HCT116 (cell line): Measurements from ENCODE around the gene CS. TPM values are rescaled to one million over a fixed set of nuclear protein-coding genes. Genes with fewer than 3 reads are reported as not detected.

Experiments used
- ATAC-seq: fragments of 200-7000 bp; cut with Tn5 transposase; 2 replicates; pipeline ENCODE4 v1.9.1; 2020; ENCODE audit warnings: mild to moderate bottlenecking, moderate library complexity
- BruUV-seq: library from RNA; stranded (reverse); fragments of 400-500 nt; replicated peaks from 2 replicates; lab custom pipeline; 2021; lab: Mats Ljungman, UMichigan
- CTCF ChIA-PET: fragments of 300-600 bp; sonication (Branson Sonifier 250); formaldehyde crosslinking; loops from one replicate; lab custom pipeline; 2021; ENCODE audit warnings: antibody characterized with exemption; lab: Charles Lee
- POLR2A ChIA-PET: fragments of 300-600, 350-600 bp; sonication (Branson Sonifier 250); formaldehyde crosslinking; loops from one replicate; lab custom pipeline; 2021; ENCODE audit warnings: antibody characterized with exemption; lab: Charles Lee
- RAD21 ChIA-PET, 2 experiments: fragments of 300-600 bp; sonication (Branson Sonifier 250); formaldehyde crosslinking; loops; one replicate each; lab custom pipeline; 2023; ENCODE audit warnings: low total read pairs in 2 of 2; ENCODE audit not compliant: uncharacterized antibody in 2 of 2, unreplicated experiment in 2 of 2, low non-redundant PET in 1 of 2; lab: Charles Lee
- DNase-seq: peaks from one replicate; pipeline ENCODE4 v3.0.0-alpha.2; 2010; ENCODE audit warnings: low read depth, low spot score
- H2AFZ ChIP-seq: fragments of 200-600 bp; shearing (Covaris generic), sonication (generic); 2 replicates; pipeline ENCODE4 v1.6.1; 2017; ENCODE audit warnings: low read depth, mixed run types, mixed read lengths, antibody characterized with exemption, low read length; ENCODE audit not compliant: poor library complexity, severe bottlenecking
- H3K27ac ChIP-seq: 2 replicates; pipeline ENCODE4 v1.5.1; 2012; ENCODE audit warnings: low read depth, low read length
- H3K27me3 ChIP-seq: fragments of 200-600 bp; sonication (generic); 2 replicates; pipeline ENCODE4 v1.6.1; 2016; ENCODE audit warnings: mixed run types, low read length, mixed read lengths; ENCODE audit not compliant: insufficient read depth
- H3K36me3 ChIP-seq, 2 experiments: fragments of 200-500 bp in 1 of 2; fragments of 200-600 bp in 1 of 2; sonication (Bioruptor generic) in 1 of 2; sonication (generic) in 1 of 2; 2 replicates each; pipeline versions ENCODE4 v1.5.1 to v1.6.1; 2014 to 2016; ENCODE audit warnings: low read length in 2 of 2, inconsistent platforms in 1 of 2, mixed read lengths in 1 of 2, mixed run types in 1 of 2; ENCODE audit not compliant: insufficient read depth in 2 of 2, control insufficient read depth in 1 of 2
- H3K4me1 ChIP-seq, 2 experiments: fragments of 200-600 bp in 1 of 2; sonication (generic) in 1 of 2; 2 replicates each; pipeline versions ENCODE4 v1.5.1 to v1.6.1; 2012 to 2017; ENCODE audit warnings: low read length in 2 of 2, inconsistent platforms in 1 of 2, mild to moderate bottlenecking in 1 of 2, mixed read lengths in 1 of 2, mixed run types in 1 of 2, moderate library complexity in 1 of 2; ENCODE audit not compliant: insufficient read depth in 2 of 2, control insufficient read depth in 1 of 2
- H3K4me2 ChIP-seq: fragments of 200-600 bp; sonication (generic); 2 replicates; pipeline ENCODE4 v1.6.1; 2017; ENCODE audit warnings: mixed run types, low read length, mixed read lengths
- H3K4me3 ChIP-seq, 2 experiments: fragments of 200-600 bp in 1 of 2; sonication (generic) in 1 of 2; replicated peaks in 1 of 2; 2 replicates each; pipeline ENCODE4 v1.5.1; 2011 to 2016; ENCODE audit warnings: low read length in 2 of 2, control low read depth in 1 of 2, low read depth in 1 of 2, mild to moderate bottlenecking in 1 of 2, mixed read lengths in 1 of 2, mixed run types in 1 of 2
- H3K79me2 ChIP-seq: fragments of 200-600 bp; sonication (generic); 2 replicates; pipeline ENCODE4 v1.6.1; 2017; ENCODE audit warnings: mild to moderate bottlenecking, mixed run types, low read length, moderate library complexity, mixed read lengths; ENCODE audit not compliant: insufficient read depth
- H3K9ac ChIP-seq: fragments of 200-600 bp; sonication (generic); 2 replicates; pipeline ENCODE4 v1.6.1; 2016; ENCODE audit warnings: low read length, mixed read lengths
- H3K9me2 ChIP-seq: fragments of 200-600 bp; sonication (generic), shearing (Covaris generic); 2 replicates; pipeline ENCODE4 v1.6.1; 2017; ENCODE audit warnings: mixed run types, mild to moderate bottlenecking, moderate library complexity; ENCODE audit not compliant: insufficient read depth
- H3K9me3 ChIP-seq, 2 experiments: fragments of 200-500 bp in 1 of 2; fragments of 200-600 bp in 1 of 2; sonication (Bioruptor generic) in 1 of 2; sonication (generic) in 1 of 2; 2 replicates each; pipeline ENCODE4 v1.6.1; 2014 to 2017; ENCODE audit warnings: low read length in 2 of 2, mixed read lengths in 2 of 2, inconsistent platforms in 1 of 2, low read depth in 1 of 2, mild to moderate bottlenecking in 1 of 2, mixed run types in 1 of 2, moderate library complexity in 1 of 2; ENCODE audit not compliant: control insufficient read depth in 1 of 2, insufficient read depth in 1 of 2
- H4K20me1 ChIP-seq: fragments of 200-600 bp; sonication (generic), shearing (Covaris generic); 2 replicates; pipeline ENCODE4 v1.6.1; 2017; ENCODE audit warnings: mixed run types, mild to moderate bottlenecking, moderate library complexity; ENCODE audit not compliant: insufficient read depth
- CBX3 ChIP-seq: IDR thresholded peaks from 2 replicates; pipeline ENCODE4 v1.6.1; 2012; ENCODE audit warnings: low read depth
- CTCF ChIP-seq, 3 experiments: fragments of 200-600 bp in 1 of 3; sonication (generic) in 1 of 3; IDR thresholded peaks in 2 of 3; conservative IDR thresholded peaks in 1 of 3; 2 replicates each; pipeline ENCODE4 v1.5.1; 2012 to 2017; ENCODE audit warnings: low read depth in 2 of 3, low read length in 2 of 3, antibody characterized with exemption in 1 of 3, borderline replicate concordance in 1 of 3, control low read depth in 1 of 3, mild to moderate bottlenecking in 1 of 3, mixed read lengths in 1 of 3, mixed run types in 1 of 3, moderate library complexity in 1 of 3; ENCODE audit not compliant: insufficient read depth in 1 of 3
- POLR2AphosphoS5 ChIP-seq: IDR thresholded peaks from 2 replicates; pipeline ENCODE4 v1.6.1; 2011; ENCODE audit warnings: mild to moderate bottlenecking, low read depth, low read length, moderate library complexity
- RAD21 ChIP-seq: IDR thresholded peaks from 2 replicates; pipeline ENCODE4 v1.6.1; 2012; ENCODE audit warnings: low read depth, mild to moderate bottlenecking
- SIN3A ChIP-seq: IDR thresholded peaks from 2 replicates; pipeline ENCODE4 v1.6.1; 2012; ENCODE audit warnings: low read depth
- SP1 ChIP-seq: IDR thresholded peaks from 2 replicates; pipeline ENCODE4 v1.6.1; 2012; ENCODE audit warnings: low read depth
- SRF ChIP-seq: IDR thresholded peaks from 2 replicates; pipeline ENCODE4 v1.6.1; 2012; ENCODE audit warnings: low read depth
- TCF7L2 ChIP-seq: IDR thresholded peaks from 2 replicates; pipeline ENCODE4 v1.7.0; 2011; ENCODE audit warnings: borderline replicate concordance, inconsistent platforms; ENCODE audit not compliant: insufficient read depth, insufficient read length; ENCODE audit errors: extremely low read depth
- ZBTB33 ChIP-seq: IDR thresholded peaks from 2 replicates; pipeline ENCODE4 v1.6.1; 2011; ENCODE audit warnings: mild to moderate bottlenecking, low read length, moderate library complexity; ENCODE audit not compliant: insufficient replicate concordance; ENCODE audit errors: extremely low read depth
- ZNF274 ChIP-seq: fragments of 200-500 bp; sonication (Bioruptor generic); IDR thresholded peaks from 2 replicates; pipeline ENCODE4 v1.6.1; 2014; ENCODE audit warnings: mild to moderate bottlenecking, low read depth, low read length, inconsistent platforms
- intact Hi-C: fragments of 100-400 bp; cut with micrococcal nuclease; formaldehyde crosslinking; loops from 2 replicates; pipeline ENCODE4 v1.10.0; 2022
- total RNA-seq: library from RNA; stranded (reverse); gene quantifications from one replicate; pipeline ENCODE4 v1.2.1, GENCODE V29; 2021; ENCODE audit not compliant: unreplicated experiment
- TF ChIP-seq, protein P1 (sequence below): IDR thresholded peaks from 2 replicates; pipeline ENCODE4 v1.6.1; 2012
- TF ChIP-seq, protein P2 (sequence below): IDR thresholded peaks from 2 replicates; pipeline ENCODE4 v1.6.1; 2012

Gene CS
- total RNA-seq, 1 experiment from 2014 or later = 270 TPM

DNA sequence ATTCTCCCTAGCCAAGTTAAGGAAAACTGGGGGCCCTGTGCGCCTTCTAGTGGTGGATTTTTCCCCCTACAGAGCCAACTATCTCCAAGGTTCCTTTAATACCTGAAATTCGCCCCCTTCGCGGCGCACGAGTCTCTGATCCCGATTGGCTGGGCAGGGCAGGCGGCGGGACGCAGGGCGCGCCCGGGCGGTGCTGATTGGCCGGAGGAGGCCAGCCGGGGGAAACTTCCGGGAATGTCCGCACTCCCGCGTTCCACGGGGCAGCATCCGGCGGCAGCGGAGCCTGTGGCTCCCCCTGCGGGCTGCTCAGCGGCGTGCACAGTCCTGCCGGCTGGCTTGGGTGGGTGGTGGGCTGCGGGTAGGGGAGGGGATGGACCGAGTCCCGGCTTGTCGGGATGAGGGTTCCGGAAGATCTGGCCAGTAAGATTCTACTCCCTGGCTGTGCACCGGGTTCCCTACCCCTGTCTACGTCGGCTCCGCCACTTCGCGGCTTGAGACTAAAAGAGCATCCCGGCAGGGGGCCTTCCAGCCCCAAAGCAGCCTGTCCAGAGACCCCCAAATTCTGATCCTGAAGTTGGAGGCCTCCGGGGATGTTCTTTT is 75.9 kb downstream of the CS start, which contains the start of gene NABP2:
TSS of gene NABP2 (plus strand) at position 241 of the 600 bp plus-strand sequence. CDS start 515 bp downstream, outside the sequence.
- Histone ChIP-seq H4K20me1 (no peaks in the 10 kb centered on the region), H3K4me2 (peak within 1 kb of the TSS; percentile 94), H3K9me3 (no peaks in the 10 kb centered on the region), H3K4me3 (peak within 1 kb of the TSS; percentile 85 to 91), H3K27ac (peak within 1 kb of the TSS; percentile 82), H3K36me3 (no peaks in the 10 kb centered on the region), H3K79me2 (peaks cover 15% of the 10 kb centered on the region), H3K9ac (peak within 1 kb of the TSS; percentile 83), H3K27me3 (no peaks in the 10 kb centered on the region), H3K4me1 (peaks cover 8 to 35% of the 10 kb centered on the region in 2 experiments; a peak in 3 of 4 replicates), H2AFZ (peak within 1 kb of the TSS; percentile 56), H3K9me2 (no peaks in the 10 kb centered on the region)
- intact Hi-C loops = loop anchor here (1.0 to 5.0 kb wide), 3 partner anchors 17 to 105 kb away; partner anchors contain the start of gene ANKRD52
- BruUV-seq = no TSS peak
- ATAC-seq (peak; percentile 80), DNase-seq (peak; percentile 94)
- RAD21 ChIA-PET = no interaction called here
- CTCF ChIA-PET = no interaction called here
- TF ChIP-seq, protein P1, sequence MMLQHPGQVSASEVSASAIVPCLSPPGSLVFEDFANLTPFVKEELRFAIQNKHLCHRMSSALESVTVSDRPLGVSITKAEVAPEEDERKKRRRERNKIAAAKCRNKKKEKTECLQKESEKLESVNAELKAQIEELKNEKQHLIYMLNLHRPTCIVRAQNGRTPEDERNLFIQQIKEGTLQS = no peak
- TF ChIP-seq RAD21 (peak; percentile 74), POLR2AphosphoS5 (peak; percentile 68), SRF (no peak), SP1 (peak; percentile 96), TCF7L2 (peak; percentile 47), ZNF274 (no peak), CBX3 (peak; percentile 74), ZBTB33 (peak; percentile 27), SIN3A (peak; percentile 38; the same call in 1 of the 2 replicates), CTCF (IDR thresholded peaks at IDR 0.05 in 2 of 3, conservative IDR thresholded peaks at IDR 0.05 in 1 of 3; ENCODE audit: borderline replicate concordance in 1 of 3, insufficient read depth in 1 of 3, low read depth in 2 of 3, low read length in 2 of 3) (peak; percentile 72 to 97 (median 78))
- TF ChIP-seq, protein P2, sequence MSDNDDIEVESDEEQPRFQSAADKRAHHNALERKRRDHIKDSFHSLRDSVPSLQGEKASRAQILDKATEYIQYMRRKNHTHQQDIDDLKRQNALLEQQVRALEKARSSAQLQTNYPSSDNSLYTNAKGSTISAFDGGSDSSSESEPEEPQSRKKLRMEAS = peak; percentile 87
- POLR2A ChIA-PET = no interaction called here
